HL-60 (cell line): ENCODE data around the gene DPP4.

Experiments
- DNase-seq, 2 experiments: peaks; one replicate each; pipeline ENCODE4 v3.0.0-alpha.2; 2010 to 2020; ENCODE audit warnings: low read depth in 1 of 2, low spot score in 1 of 2
- H3K27ac ChIP-seq: fragments of 250-450 bp; sonication (Bioruptor Pico); replicated peaks from 2 replicates; pipeline ENCODE4 v1.5.1; 2020; ENCODE audit warnings: mild to moderate bottlenecking, moderate library complexity
- H3K27me3 ChIP-seq: fragments of 250-450 bp; sonication (Bioruptor Pico); 2 replicates; pipeline ENCODE4 v1.5.1; 2021; ENCODE audit warnings: mild to moderate bottlenecking, moderate library complexity; ENCODE audit not compliant: insufficient read depth, poor library complexity, severe bottlenecking
- H3K4me3 ChIP-seq: replicated peaks from 2 replicates; pipeline ENCODE4 v1.5.1; 2011; ENCODE audit warnings: mild to moderate bottlenecking, control low read depth, low read length; ENCODE audit not compliant: insufficient read depth
- GABPA ChIP-seq: IDR thresholded peaks from 2 replicates; pipeline ENCODE4 v1.6.1; 2012; ENCODE audit warnings: low read depth
- POLR2AphosphoS5 ChIP-seq: IDR thresholded peaks from 2 replicates; pipeline ENCODE4 v1.6.1; 2012; ENCODE audit warnings: low read depth
- SPI1 ChIP-seq: IDR thresholded peaks from 2 replicates; pipeline ENCODE4 v1.6.1; 2012; ENCODE audit warnings: low read depth, mild to moderate bottlenecking, borderline replicate concordance
- TF ChIP-seq, protein P1 (sequence below): IDR thresholded peaks from 2 replicates; pipeline ENCODE4 v1.6.1; 2012; ENCODE audit warnings: low read depth; ENCODE audit not compliant: insufficient replicate concordance
- TF ChIP-seq, protein P2 (sequence below): IDR thresholded peaks from one replicate; pipeline ENCODE4 v1.5.1; 2011; ENCODE audit warnings: low read length, control low read depth, inconsistent platforms; ENCODE audit not compliant: insufficient read depth

Gene DPP4

DNA sequence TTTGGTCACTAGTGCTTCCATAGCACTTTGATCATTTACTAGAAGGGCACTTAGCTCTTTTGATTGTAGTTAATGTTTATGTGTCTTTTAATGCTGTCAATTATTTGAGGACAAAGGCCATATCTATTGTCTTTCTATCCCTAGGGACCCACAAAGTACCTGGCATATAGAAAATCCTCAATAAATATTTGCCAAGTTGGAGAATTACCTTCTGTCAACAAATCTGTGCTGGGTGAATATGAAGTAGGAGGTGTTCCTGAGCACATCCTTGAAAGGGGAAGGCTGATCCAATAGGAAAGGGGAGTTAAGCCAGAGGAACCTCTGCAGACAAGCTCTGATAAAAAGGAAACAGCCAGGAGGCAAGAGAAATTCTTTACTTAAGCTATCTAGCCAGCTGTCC is 8.2 kb downstream of the DPP4 start:
- TF ChIP-seq, protein P1, sequence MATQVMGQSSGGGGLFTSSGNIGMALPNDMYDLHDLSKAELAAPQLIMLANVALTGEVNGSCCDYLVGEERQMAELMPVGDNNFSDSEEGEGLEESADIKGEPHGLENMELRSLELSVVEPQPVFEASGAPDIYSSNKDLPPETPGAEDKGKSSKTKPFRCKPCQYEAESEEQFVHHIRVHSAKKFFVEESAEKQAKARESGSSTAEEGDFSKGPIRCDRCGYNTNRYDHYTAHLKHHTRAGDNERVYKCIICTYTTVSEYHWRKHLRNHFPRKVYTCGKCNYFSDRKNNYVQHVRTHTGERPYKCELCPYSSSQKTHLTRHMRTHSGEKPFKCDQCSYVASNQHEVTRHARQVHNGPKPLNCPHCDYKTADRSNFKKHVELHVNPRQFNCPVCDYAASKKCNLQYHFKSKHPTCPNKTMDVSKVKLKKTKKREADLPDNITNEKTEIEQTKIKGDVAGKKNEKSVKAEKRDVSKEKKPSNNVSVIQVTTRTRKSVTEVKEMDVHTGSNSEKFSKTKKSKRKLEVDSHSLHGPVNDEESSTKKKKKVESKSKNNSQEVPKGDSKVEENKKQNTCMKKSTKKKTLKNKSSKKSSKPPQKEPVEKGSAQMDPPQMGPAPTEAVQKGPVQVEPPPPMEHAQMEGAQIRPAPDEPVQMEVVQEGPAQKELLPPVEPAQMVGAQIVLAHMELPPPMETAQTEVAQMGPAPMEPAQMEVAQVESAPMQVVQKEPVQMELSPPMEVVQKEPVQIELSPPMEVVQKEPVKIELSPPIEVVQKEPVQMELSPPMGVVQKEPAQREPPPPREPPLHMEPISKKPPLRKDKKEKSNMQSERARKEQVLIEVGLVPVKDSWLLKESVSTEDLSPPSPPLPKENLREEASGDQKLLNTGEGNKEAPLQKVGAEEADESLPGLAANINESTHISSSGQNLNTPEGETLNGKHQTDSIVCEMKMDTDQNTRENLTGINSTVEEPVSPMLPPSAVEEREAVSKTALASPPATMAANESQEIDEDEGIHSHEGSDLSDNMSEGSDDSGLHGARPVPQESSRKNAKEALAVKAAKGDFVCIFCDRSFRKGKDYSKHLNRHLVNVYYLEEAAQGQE, result no peak
- no peak for TF ChIP-seq POLR2AphosphoS5
- TF ChIP-seq, protein P2, sequence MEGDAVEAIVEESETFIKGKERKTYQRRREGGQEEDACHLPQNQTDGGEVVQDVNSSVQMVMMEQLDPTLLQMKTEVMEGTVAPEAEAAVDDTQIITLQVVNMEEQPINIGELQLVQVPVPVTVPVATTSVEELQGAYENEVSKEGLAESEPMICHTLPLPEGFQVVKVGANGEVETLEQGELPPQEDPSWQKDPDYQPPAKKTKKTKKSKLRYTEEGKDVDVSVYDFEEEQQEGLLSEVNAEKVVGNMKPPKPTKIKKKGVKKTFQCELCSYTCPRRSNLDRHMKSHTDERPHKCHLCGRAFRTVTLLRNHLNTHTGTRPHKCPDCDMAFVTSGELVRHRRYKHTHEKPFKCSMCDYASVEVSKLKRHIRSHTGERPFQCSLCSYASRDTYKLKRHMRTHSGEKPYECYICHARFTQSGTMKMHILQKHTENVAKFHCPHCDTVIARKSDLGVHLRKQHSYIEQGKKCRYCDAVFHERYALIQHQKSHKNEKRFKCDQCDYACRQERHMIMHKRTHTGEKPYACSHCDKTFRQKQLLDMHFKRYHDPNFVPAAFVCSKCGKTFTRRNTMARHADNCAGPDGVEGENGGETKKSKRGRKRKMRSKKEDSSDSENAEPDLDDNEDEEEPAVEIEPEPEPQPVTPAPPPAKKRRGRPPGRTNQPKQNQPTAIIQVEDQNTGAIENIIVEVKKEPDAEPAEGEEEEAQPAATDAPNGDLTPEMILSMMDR, result no peak
- no peak for TF ChIP-seq GABPA
- TF ChIP-seq SPI1, result no peak
- H3K27me3 ChIP-seq, result no peaks in the 10 kb centered on the region
- H3K4me3 ChIP-seq, result no peak overlapping the region
- no peak overlapping the region for H3K27ac ChIP-seq
- DNase-seq, result no peak

DNA sequence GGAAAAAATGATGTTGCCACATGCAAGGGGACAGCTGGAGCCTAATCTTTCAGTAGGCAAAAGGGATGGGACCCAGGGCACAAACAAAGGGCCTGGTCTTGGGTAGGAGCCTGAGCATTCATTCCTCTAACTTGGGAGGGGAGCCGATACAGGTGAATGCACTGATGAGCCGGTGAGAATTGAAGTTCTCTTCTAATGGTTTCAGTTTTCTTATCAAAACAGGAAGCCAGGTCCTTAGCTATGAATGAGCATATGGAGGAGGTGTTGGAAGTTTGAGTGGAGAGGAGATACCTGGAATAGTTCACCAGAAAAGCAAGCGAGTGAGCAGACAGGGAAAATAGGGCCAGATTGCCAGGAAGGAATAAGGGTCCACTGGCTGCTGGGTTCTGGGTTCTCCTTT is 10.1 kb downstream of the DPP4 start:
- no peaks in the 10 kb centered on the region for H3K27me3 ChIP-seq
- no peak overlapping the region for H3K27ac ChIP-seq
- no peak overlapping the region for H3K4me3 ChIP-seq
- TF ChIP-seq, protein P2, result no peak
- TF ChIP-seq POLR2AphosphoS5 (no peak), GABPA (no peak), SPI1 (no peak)
- TF ChIP-seq, protein P1, result no peak
- no peak for DNase-seq

DNA sequence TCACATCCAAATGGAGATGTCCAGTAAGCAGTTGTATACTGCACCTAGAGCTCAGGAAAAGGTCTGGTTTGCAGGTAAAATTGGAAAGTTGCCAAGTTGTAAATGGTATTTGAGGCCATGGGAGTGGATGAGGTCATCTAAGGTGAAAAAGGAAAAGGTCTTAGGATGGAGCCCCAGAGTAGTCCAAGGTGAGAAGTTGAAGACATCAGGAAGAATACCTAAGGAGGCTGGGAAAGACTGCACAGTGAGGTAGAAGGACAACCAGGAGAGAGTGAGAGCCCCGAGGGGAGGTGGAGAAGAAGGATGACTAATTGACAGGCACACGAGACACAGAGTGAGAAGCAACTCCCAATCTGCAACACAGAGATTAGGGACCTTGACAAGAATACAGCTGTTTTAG is 10.7 kb downstream of the DPP4 start:
- H3K4me3 ChIP-seq, result no peak overlapping the region
- TF ChIP-seq POLR2AphosphoS5 (no peak), SPI1 (no peak), GABPA (no peak)
- TF ChIP-seq, protein P2, result no peak
- TF ChIP-seq, protein P1, result no peak
- no peak for DNase-seq
- no peaks in the 10 kb centered on the region for H3K27me3 ChIP-seq
- no peak overlapping the region for H3K27ac ChIP-seq
